Natural killer cell treated with Interleukin-12 subunit alpha and Interleukin-12 subunit beta and Interleukin-15 and Interleukin-18, amount 100 ng/mL, for 72 hours (primary cell): ENCODE measurements around the gene TP63. TPM values are rescaled to one million over a fixed set of nuclear protein-coding genes. Genes with fewer than 3 reads are reported as not detected.

ENCODE experiments used
- ATAC-seq, 2 donors: fragments of 150-1000 bp; cut with Tn5 transposase in 1 of 2; sonication (Bioruptor Pico), chemical (Tn5 transposase) in 1 of 2; 2 replicates each; pipeline ENCODE4 v1.10.0; 2021
- DNase-seq: peaks from one replicate; pipeline ENCODE4 v3.0.0; 2022; ENCODE audit warnings: low spot score
- H3K27ac Mint-ChIP-seq, 2 donors: 1 replicate in 1 of 2; 2 replicates in 1 of 2; pipeline ENCODE4 v1.8.0; 2022; ENCODE audit warnings: mixed read lengths in 2 of 2, mild to moderate bottlenecking in 1 of 2, moderate library complexity in 1 of 2
- H3K27me3 Mint-ChIP-seq, 2 donors: 1 replicate in 1 of 2; 2 replicates in 1 of 2; pipeline ENCODE4 v1.8.0; 2022; ENCODE audit warnings: mixed read lengths in 2 of 2
- H3K36me3 Mint-ChIP-seq: one replicate; pipeline ENCODE4 v1.8.0; 2022; ENCODE audit warnings: mixed read lengths
- H3K4me1 Mint-ChIP-seq, 2 donors: 1 replicate in 1 of 2; 2 replicates in 1 of 2; pipeline ENCODE4 v1.8.0; 2022; ENCODE audit warnings: low read depth in 2 of 2, mixed read lengths in 2 of 2, mild to moderate bottlenecking in 1 of 2
- H3K4me3 Mint-ChIP-seq: one replicate; pipeline ENCODE4 v1.8.0; 2022; ENCODE audit warnings: mixed read lengths
- H3K9me3 Mint-ChIP-seq: 2 replicates; pipeline ENCODE4 v1.8.0; 2022; ENCODE audit warnings: mixed read lengths
- total RNA-seq, 2 donors: library from RNA; stranded (reverse); gene quantifications; one replicate each; pipeline ENCODE4 v1.2.3, GENCODE V29; 2022

The TP63 gene
- total RNA-seq, 2 donors from 2014 or later: not detected

- H3K27me3 Mint-ChIP-seq: no peaks in the 10 kb centered on the region
- no peak for DNase-seq
- no peak overlapping the region for H3K4me3 Mint-ChIP-seq
- H3K9me3 Mint-ChIP-seq: peaks cover 7% of the 10 kb centered on the region
- ATAC-seq: no peak
- no peaks in the 10 kb centered on the region for H3K4me1 Mint-ChIP-seq
- H3K27ac Mint-ChIP-seq: no peak overlapping the region
- H3K36me3 Mint-ChIP-seq: no peaks in the 10 kb centered on the region
Measured at GRCh38 chr3:189898559-189899153, 267.5 kb downstream of the TP63 start.

GRCh38 chr3:189899186-189899585 is 268.0 kb downstream of the TP63 start:
- H3K27ac Mint-ChIP-seq: no peak overlapping the region
- peaks cover 7% of the 10 kb centered on the region for H3K9me3 Mint-ChIP-seq
- H3K4me1 Mint-ChIP-seq: no peaks in the 10 kb centered on the region
- DNase-seq (no peak), ATAC-seq (no peak)
- no peak overlapping the region for H3K4me3 Mint-ChIP-seq
- no peaks in the 10 kb centered on the region for H3K36me3 Mint-ChIP-seq
- H3K27me3 Mint-ChIP-seq: no peaks in the 10 kb centered on the region

GRCh38 chr3:189900578-189900977 is 269.4 kb downstream of the TP63 start:
- Mint-ChIP-seq H3K36me3 (no peaks in the 10 kb centered on the region), H3K4me3 (no peak overlapping the region), H3K27me3 (no peaks in the 10 kb centered on the region), H3K27ac (no peak overlapping the region), H3K9me3 (peaks cover 7% of the 10 kb centered on the region), H3K4me1 (no peaks in the 10 kb centered on the region)
- DNase-seq (no peak), ATAC-seq (no peak)

GRCh38 chr3:189901481-189901880 is 270.3 kb downstream of the TP63 start:
- H3K27ac Mint-ChIP-seq: no peak overlapping the region
- no peaks in the 10 kb centered on the region for H3K4me1 Mint-ChIP-seq
- no peak overlapping the region for H3K4me3 Mint-ChIP-seq
- no peak for DNase-seq
- no peaks in the 10 kb centered on the region for H3K36me3 Mint-ChIP-seq
- H3K9me3 Mint-ChIP-seq: peaks cover 7% of the 10 kb centered on the region
- no peaks in the 10 kb centered on the region for H3K27me3 Mint-ChIP-seq
- ATAC-seq: no peak

- DNase-seq (no peak), ATAC-seq (no peak)
Measured at GRCh38 chr3:189902230-189903186, 271.3 kb downstream of the TP63 start.

GRCh38 chr3:189903562-189904250 is 272.5 kb downstream of the TP63 start:
- no peak for ATAC-seq

More at GRCh38 chr3:189902230-189903186, 271.3 kb downstream of the TP63 start:
- Mint-ChIP-seq H3K27ac (no peak overlapping the region), H3K27me3 (no peaks in the 10 kb centered on the region), H3K4me1 (no peaks in the 10 kb centered on the region), H3K36me3 (no peaks in the 10 kb centered on the region), H3K4me3 (no peak overlapping the region), H3K9me3 (peaks cover 6% of the 10 kb centered on the region)

GRCh38 chr3:189907803-189908202 is 276.6 kb downstream of the TP63 start:
- H3K4me3 Mint-ChIP-seq: no peak overlapping the region
- H3K4me1 Mint-ChIP-seq: no peaks in the 10 kb centered on the region
- DNase-seq: no peak
- no peak for ATAC-seq
- H3K36me3 Mint-ChIP-seq: no peaks in the 10 kb centered on the region
- H3K27ac Mint-ChIP-seq: no peak overlapping the region
- no peaks in the 10 kb centered on the region for H3K27me3 Mint-ChIP-seq
- H3K9me3 Mint-ChIP-seq: peaks cover 3% of the 10 kb centered on the region

More at GRCh38 chr3:189903562-189904250, 272.5 kb downstream of the TP63 start:
- H3K9me3 Mint-ChIP-seq: peaks cover 6% of the 10 kb centered on the region
- H3K27me3 Mint-ChIP-seq: no peaks in the 10 kb centered on the region
- no peak overlapping the region for H3K4me3 Mint-ChIP-seq
- H3K27ac Mint-ChIP-seq: no peak overlapping the region
- no peaks in the 10 kb centered on the region for H3K36me3 Mint-ChIP-seq
- H3K4me1 Mint-ChIP-seq: no peaks in the 10 kb centered on the region
- DNase-seq: no peak

- DNase-seq: no peak
- H3K27ac Mint-ChIP-seq: no peak overlapping the region
- no peaks in the 10 kb centered on the region for H3K36me3 Mint-ChIP-seq
- H3K4me3 Mint-ChIP-seq: no peak overlapping the region
- no peaks in the 10 kb centered on the region for H3K27me3 Mint-ChIP-seq
- peaks cover 3% of the 10 kb centered on the region for H3K9me3 Mint-ChIP-seq
- ATAC-seq: no peak
- no peaks in the 10 kb centered on the region for H3K4me1 Mint-ChIP-seq
Measured at GRCh38 chr3:189908646-189909045, 277.5 kb downstream of the TP63 start.

- DNase-seq (no peak), ATAC-seq (no peak)
- Mint-ChIP-seq H3K4me3 (no peak overlapping the region), H3K27me3 (no peaks in the 10 kb centered on the region), H3K4me1 (no peaks in the 10 kb centered on the region), H3K9me3 (peaks cover 3% of the 10 kb centered on the region), H3K36me3 (no peaks in the 10 kb centered on the region), H3K27ac (no peak overlapping the region)
Measured at GRCh38 chr3:189909139-189909538, 277.9 kb downstream of the TP63 start.

GRCh38 chr3:189909573-189909972 is 278.4 kb downstream of the TP63 start:
- no peak overlapping the region for H3K4me3 Mint-ChIP-seq
- H3K9me3 Mint-ChIP-seq: peaks cover 3% of the 10 kb centered on the region
- H3K27me3 Mint-ChIP-seq: no peaks in the 10 kb centered on the region
- H3K36me3 Mint-ChIP-seq: no peaks in the 10 kb centered on the region
- ATAC-seq: no peak
- no peaks in the 10 kb centered on the region for H3K4me1 Mint-ChIP-seq
- DNase-seq: no peak
- H3K27ac Mint-ChIP-seq: no peak overlapping the region

- DNase-seq (no peak), ATAC-seq (no peak)
- Mint-ChIP-seq H3K36me3 (no peaks in the 10 kb centered on the region), H3K4me3 (no peak overlapping the region), H3K9me3 (peaks cover 6% of the 10 kb centered on the region), H3K4me1 (no peaks in the 10 kb centered on the region), H3K27ac (no peak overlapping the region), H3K27me3 (peaks cover 0 to 8% of the 10 kb centered on the region in 2 donors)
Measured at GRCh38 chr3:189911001-189911400, 279.8 kb downstream of the TP63 start.

- Mint-ChIP-seq H3K4me1 (no peaks in the 10 kb centered on the region), H3K27ac (no peak overlapping the region), H3K36me3 (no peaks in the 10 kb centered on the region), H3K4me3 (no peak overlapping the region), H3K9me3 (peaks cover 3% of the 10 kb centered on the region), H3K27me3 (peaks cover 0 to 14% of the 10 kb centered on the region in 2 donors)
- DNase-seq (no peak), ATAC-seq (no peak)
Measured at GRCh38 chr3:189914799-189915198, 283.6 kb downstream of the TP63 start.

- no peak overlapping the region for H3K27ac Mint-ChIP-seq
- H3K4me1 Mint-ChIP-seq: no peaks in the 10 kb centered on the region
- peaks cover 3% of the 10 kb centered on the region for H3K9me3 Mint-ChIP-seq
- H3K4me3 Mint-ChIP-seq: no peak overlapping the region
- DNase-seq (no peak), ATAC-seq (no peak)
- H3K36me3 Mint-ChIP-seq: no peaks in the 10 kb centered on the region
- H3K27me3 Mint-ChIP-seq: peaks cover 0 to 7% of the 10 kb centered on the region in 2 donors
Measured at GRCh38 chr3:189921770-189922169, 290.6 kb downstream of the TP63 start.
